GM12873 (cell line): ENCODE measurements around the gene TENM3.
"Not testable (repeated sequence)": the region's sequence is repeated elsewhere in the genome, so short reads cannot be mapped to it uniquely, and the experiment has no call there.

Source experiments
- CTCF ChIP-seq: IDR thresholded peaks from 2 replicates; pipeline ENCODE4 v1.5.1; 2012; ENCODE audit warnings: low read depth, mild to moderate bottlenecking, moderate library complexity, low read length, control low read depth; ENCODE audit not compliant: insufficient read depth; ENCODE audit errors: missing control alignments

Gene TENM3

GRCh38 chr4:182243204-182243603 is at the start of gene TENM3:
Gene TENM3 (plus strand): TSS chr4:182243402. CDS start chr4:182324021, 80,619 bp downstream.
- not testable (repeated sequence) for TF ChIP-seq CTCF

DNA sequence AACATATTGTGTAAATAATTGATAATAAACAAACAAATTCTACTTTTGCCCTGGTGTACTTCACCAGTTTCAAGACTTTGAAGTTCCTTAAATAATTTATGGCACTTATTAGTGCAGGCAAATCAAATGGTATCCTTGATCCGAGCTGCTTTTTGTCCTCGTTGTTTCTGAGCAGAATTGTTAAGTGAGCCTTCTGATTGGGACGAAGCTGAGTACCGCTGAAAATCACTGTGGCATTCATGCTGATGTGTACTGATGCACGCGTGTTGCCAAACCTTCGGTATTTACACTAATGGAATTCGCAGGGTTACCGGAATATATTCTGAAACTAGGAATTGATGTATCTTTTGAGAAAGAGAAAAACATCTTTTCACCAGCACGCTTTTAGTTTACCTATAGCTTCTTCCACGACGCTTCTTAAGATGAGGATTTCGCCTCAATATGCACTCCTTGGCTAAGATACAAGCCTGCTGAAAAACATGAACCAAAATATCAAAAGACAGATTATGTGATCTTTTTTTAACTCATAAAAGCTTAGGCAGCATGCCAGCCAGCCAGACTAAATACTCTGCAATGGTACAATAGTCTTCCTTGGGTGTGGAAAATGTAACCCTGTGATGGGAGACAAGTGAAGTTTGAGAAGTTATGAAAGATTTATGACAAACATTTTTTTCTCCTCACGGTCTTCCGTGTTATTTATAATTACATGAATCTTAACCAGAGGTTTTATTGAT is 48.9 kb upstream of the TENM3 start:
- TF ChIP-seq CTCF = no peak

- TF ChIP-seq CTCF = no peak
These were observed 45.6 kb upstream of the TENM3 start for GRCh38 chr4:182197611-182198010.

GRCh38 chr4:182201871-182202270 is 41.3 kb upstream of the TENM3 start:
- TF ChIP-seq CTCF = no peak

DNA sequence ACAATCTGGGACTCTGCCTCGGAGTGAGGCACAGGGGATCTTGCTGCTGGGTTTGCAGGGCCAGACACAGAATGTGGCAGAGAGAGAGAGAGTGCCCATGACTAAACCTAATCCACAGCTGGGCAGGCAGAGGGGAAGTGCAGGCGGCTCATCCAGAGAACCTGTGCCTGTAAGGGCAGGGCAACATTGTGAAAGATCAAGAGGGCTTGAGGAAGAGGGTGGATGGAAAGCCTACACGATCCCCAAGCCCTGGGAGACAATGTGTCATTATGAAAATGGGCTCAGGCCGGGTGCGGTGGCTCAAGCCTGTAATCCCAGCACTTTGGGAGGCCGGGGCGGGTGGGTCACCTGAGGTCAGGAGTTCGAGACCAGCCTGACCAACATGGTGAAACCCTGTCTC is 40.6 kb upstream of the TENM3 start:
- no peak for TF ChIP-seq CTCF

GRCh38 chr4:182203872-182204411 is 39.3 kb upstream of the TENM3 start:
- TF ChIP-seq CTCF = no peak

- TF ChIP-seq CTCF = no peak
These were observed 37.9 kb upstream of the TENM3 start for GRCh38 chr4:182205306-182205705.
